GM12874 (cell line): ENCODE measurements around the gene SLC16A9.

Experiments used
- TF ChIP-seq, protein P1 (sequence below): IDR thresholded peaks from 2 replicates; pipeline ENCODE4 v1.5.1; 2011; ENCODE audit warnings: low read depth, mild to moderate bottlenecking, control low read depth, low read length, moderate library complexity; ENCODE audit not compliant: insufficient read depth

Gene SLC16A9

DNA sequence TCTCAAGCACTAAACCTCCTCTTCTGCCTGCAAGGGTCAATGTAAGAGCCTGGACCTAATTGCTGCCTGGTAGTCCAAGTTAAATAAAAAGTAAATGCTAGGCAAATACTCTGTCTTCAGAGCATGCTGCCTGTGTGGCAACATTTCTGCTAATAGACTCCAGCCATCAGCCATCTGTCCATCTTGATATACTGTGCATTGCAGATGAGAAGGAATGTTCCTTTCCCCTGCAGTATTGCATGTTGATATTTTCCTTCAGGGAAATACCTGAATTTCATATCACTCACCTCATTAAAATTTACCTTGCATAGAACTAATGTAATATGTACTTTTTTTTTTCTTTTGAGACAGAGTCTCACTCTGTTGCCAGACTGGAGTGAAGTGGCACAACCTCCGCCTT is 87.9 kb downstream of the SLC16A9 start:
- TF ChIP-seq, protein P1, sequence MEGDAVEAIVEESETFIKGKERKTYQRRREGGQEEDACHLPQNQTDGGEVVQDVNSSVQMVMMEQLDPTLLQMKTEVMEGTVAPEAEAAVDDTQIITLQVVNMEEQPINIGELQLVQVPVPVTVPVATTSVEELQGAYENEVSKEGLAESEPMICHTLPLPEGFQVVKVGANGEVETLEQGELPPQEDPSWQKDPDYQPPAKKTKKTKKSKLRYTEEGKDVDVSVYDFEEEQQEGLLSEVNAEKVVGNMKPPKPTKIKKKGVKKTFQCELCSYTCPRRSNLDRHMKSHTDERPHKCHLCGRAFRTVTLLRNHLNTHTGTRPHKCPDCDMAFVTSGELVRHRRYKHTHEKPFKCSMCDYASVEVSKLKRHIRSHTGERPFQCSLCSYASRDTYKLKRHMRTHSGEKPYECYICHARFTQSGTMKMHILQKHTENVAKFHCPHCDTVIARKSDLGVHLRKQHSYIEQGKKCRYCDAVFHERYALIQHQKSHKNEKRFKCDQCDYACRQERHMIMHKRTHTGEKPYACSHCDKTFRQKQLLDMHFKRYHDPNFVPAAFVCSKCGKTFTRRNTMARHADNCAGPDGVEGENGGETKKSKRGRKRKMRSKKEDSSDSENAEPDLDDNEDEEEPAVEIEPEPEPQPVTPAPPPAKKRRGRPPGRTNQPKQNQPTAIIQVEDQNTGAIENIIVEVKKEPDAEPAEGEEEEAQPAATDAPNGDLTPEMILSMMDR: no peak

DNA sequence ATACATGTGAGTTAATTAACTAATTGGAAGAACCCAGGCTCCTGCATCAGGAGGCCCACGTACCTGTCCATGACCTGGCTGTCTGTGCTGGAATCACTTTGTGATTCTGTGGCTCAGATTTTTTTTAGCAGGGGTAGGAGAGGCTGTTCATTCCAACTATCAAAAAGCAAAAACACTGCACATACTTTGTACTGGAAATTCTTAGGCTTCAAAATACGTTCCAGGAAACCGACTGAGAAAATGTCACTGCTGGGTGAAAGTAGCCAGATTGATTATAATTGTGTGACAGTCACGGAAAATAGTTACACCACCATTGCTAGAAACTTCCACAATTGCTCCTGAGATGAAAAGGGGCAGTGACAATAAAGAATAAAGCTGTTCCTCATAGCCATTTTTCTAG is 91.0 kb downstream of the SLC16A9 start:
- TF ChIP-seq, protein P1: no peak

DNA sequence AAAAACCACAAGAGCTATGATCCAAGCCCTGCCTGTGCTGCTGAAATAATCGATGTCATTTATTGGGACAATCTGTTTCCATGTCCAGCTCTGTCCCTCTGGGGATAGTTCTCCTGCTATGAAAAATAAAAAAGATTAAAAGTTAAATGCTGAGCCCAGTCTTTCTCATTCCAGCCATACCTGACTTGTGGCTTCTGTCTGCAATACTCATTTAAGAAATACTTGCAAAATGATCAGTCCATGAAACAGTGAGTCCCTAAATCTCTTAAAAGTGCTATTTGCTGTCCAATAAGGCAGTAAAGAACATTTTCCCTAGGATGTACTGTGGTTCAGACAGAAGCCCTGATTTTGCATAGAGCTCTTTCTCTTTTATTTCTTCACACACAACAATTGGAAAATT is 91.7 kb downstream of the SLC16A9 start:
- TF ChIP-seq, protein P1: no peak

DNA sequence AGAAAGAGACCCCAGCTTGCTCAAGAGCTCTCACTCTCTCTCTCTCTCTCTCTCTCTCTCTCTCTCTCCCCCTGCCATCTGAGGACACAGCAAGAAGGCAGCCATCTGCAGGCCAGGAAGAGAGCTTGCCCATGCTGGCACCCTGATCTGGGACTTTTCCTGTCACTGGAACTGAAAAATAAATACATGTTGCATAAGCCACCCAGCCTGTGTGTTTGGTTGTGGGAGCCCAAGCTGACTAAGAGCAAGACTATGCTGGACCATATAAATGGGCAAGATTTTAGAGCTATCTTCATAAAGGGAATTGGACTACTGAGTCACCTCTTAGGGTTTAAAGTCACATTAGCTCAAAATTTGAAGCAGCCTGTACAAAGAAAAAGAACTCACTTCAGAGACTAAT is 98.6 kb downstream of the SLC16A9 start:
- TF ChIP-seq, protein P1: no peak

DNA sequence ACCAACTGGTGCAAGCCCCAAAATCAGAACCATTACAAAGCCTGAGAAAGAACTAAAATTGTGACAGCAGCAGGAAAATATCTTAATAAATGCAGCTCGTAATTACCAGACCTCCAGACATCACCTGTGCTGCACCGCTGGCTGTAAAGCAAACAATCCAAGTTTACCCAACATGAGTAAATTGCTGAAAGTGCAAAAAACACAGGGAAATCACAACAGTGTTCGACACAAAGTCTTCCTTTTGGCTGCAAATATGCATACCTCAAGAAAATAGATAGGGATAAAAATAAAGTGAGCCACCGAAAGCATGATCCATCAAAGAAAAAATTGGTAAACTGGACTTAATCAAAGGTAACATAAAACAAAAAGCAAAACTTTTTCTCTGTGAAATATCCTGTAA is 101.7 kb downstream of the SLC16A9 start:
- TF ChIP-seq, protein P1: no peak

DNA sequence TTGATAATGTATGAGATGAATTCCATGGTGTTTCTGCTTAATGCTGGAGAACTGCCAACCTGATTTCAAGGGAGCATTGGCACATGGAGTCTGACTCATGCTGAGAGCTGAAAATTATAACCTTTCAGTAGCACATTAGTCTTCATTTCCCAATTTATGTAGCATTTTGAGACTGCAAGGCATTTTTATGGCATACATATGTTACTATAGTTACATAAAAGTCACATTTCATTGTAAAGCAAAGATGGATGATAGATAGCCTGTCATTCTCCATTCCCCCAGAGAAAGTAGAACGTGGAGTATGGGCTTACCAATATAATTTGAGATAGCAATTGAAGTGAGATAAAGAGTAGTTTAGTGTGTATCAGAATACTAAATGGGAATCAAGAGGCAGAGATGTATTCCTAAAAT is 103.1 kb downstream of the SLC16A9 start:
- TF ChIP-seq, protein P1: no peak

DNA sequence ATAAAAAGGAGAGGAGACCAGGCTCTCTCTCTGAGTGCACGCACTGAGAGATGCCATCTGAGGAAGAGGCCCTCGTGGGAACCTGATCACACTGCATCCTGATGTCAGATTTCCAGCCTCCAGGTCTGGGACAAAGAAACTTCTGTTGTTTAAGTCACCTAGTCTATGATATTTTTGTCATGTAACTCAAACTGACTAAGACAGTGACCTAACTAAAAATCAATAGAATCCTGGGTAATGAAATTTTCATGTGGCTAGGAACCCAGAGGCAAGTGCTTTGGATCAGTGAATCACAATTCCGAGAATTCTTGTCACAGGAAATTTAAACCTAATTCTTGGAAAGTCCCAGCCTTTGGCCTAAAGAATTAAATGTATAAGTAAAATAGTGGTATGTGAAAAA is 107.7 kb downstream of the SLC16A9 start:
- TF ChIP-seq, protein P1: no peak
